Measurements from ENCODE around the gene PRELID3B.

DNA sequence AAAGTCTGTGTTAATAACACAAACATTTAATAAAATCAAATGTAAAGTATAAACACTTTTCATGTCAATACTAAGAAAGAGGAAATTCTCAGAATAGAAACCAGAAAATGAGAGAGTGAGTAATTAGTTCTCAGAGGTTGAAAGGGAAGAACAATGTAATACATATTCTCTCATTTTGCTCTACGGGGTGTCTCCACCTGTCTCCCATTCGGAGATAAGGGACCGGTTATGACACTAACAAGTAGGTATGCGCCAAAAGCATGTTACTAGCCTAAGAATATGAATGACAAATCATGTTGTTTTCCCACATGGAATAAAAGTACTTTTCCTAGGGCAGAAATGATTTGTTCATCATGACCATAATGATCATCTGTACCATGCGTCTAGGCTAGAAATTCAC is 35.6 kb upstream of the PRELID3B start:
- TF ChIP-seq POLR2AphosphoS5 (IDR thresholded peaks at IDR 0.05) = no peak
- no peak for TF ChIP-seq EP300 (IDR thresholded peaks at IDR 0.05)

Data from upper lobe of left lung (tissue), 4 donors.